GM12878 (cell line): Measurements from ENCODE around the gene KCNA3. TPM values are rescaled to one million over a fixed set of nuclear protein-coding genes. Genes with fewer than 3 reads are reported as not detected.

ENCODE experiments used
- ATAC-seq: fragments of 200-7000 bp; cut with Tn5 transposase; 3 replicates; pipeline ENCODE4 v1.9.1; 2020; ENCODE audit warnings: mild to moderate bottlenecking, moderate library complexity
- BruUV-seq: library from RNA; stranded (reverse); fragments of 400-500 nt; replicated peaks from 2 replicates; lab custom pipeline; 2021; lab: Mats Ljungman, UMichigan
- CTCF ChIA-PET: fragments of 300-600 bp; sonication (Branson Sonifier 250); formaldehyde crosslinking; extraction: SDS; loops from one replicate; lab custom pipeline; 2021; ENCODE audit warnings: inconsistent platforms; lab: Yijun Ruan, JAX
- POLR2A ChIA-PET: fragments of 350-600 bp; formaldehyde crosslinking; extraction: SDS; loops from one replicate; lab custom pipeline; 2021; ENCODE audit warnings: inconsistent platforms; lab: Charles Lee
- RAD21 ChIA-PET: fragments of 300-600 bp; sonication (Branson Sonifier 250); formaldehyde crosslinking; loops from one replicate; lab custom pipeline; 2023; ENCODE audit warnings: antibody characterized with exemption; ENCODE audit not compliant: unreplicated experiment; lab: Charles Lee
- SMC1A ChIA-PET: fragments of 300-600 bp; sonication (Branson Sonifier 250); formaldehyde crosslinking; loops from one replicate; lab custom pipeline; 2023; ENCODE audit not compliant: unreplicated experiment, uncharacterized antibody; lab: Charles Lee
- DNase-seq: peaks from one replicate; pipeline ENCODE4 v3.0.0-alpha.2; 2011; ENCODE audit warnings: low read depth, low spot score
- FAIRE-seq: peaks from 3 replicates; lab custom pipeline; 2011; peaks lifted over from hg19 to GRCh38; lab: Jason Lieb, UNC
- H2AFZ ChIP-seq: 2 replicates; pipeline ENCODE4 v1.6.0; 2011; ENCODE audit warnings: low read depth, low read length, control low read depth; ENCODE audit not compliant: control insufficient read depth
- H3K27ac ChIP-seq: 2 replicates; pipeline ENCODE4 v1.5.1; 2011; ENCODE audit warnings: control low read depth; ENCODE audit not compliant: control insufficient read depth, insufficient read depth
- H3K27me3 ChIP-seq, 2 experiments: replicated peaks in 1 of 2; 2 replicates each; pipeline versions ENCODE4 v1.6.0 to v1.6.1; 2011; ENCODE audit warnings: low read length in 1 of 2; ENCODE audit not compliant: control insufficient read depth in 2 of 2, insufficient read depth in 2 of 2
- H3K36me3 ChIP-seq, 2 experiments: 2 replicates each; pipeline ENCODE4 v1.5.1; 2011; ENCODE audit warnings: low read length in 1 of 2; ENCODE audit not compliant: control insufficient read depth in 2 of 2, insufficient read depth in 2 of 2
- H3K4me1 ChIP-seq: 2 replicates; pipeline ENCODE4 v1.6.1; 2011; ENCODE audit warnings: mild to moderate bottlenecking, low read length, moderate library complexity, mixed read lengths; ENCODE audit not compliant: control insufficient read depth, insufficient read depth
- H3K4me2 ChIP-seq: 2 replicates; pipeline ENCODE4 v1.6.0; 2011; ENCODE audit warnings: control low read depth; ENCODE audit not compliant: control insufficient read depth, insufficient read depth
- H3K4me3 ChIP-seq: fragments of 200-600 bp; sonication (generic); 2 replicates; pipeline ENCODE4 v1.5.1; 2016
- H3K79me2 ChIP-seq: 2 replicates; pipeline ENCODE4 v1.6.0; 2011; ENCODE audit warnings: low read length; ENCODE audit not compliant: control insufficient read depth, insufficient read depth
- H3K9ac ChIP-seq: 2 replicates; pipeline ENCODE4 v1.8.0; 2011; ENCODE audit warnings: low read length, control low read depth, mixed read lengths; ENCODE audit not compliant: control insufficient read depth, insufficient read depth
- H3K9me3 ChIP-seq: replicated peaks from 3 replicates; pipeline ENCODE4 v1.5.1; 2011; ENCODE audit warnings: mild to moderate bottlenecking, low read length; ENCODE audit not compliant: control insufficient read depth, insufficient read depth
- H4K20me1 ChIP-seq: 2 replicates; pipeline ENCODE4 v1.6.0; 2011; ENCODE audit not compliant: control insufficient read depth, insufficient read depth
- ATF3 ChIP-seq: IDR thresholded peaks from 2 replicates; pipeline ENCODE4 v1.6.1; 2011; ENCODE audit warnings: low read depth, mild to moderate bottlenecking, low read length, moderate library complexity, borderline replicate concordance; ENCODE audit errors: extremely low read depth
- CBFB ChIP-seq: IDR thresholded peaks from 2 replicates; pipeline ENCODE4 v1.6.1; 2016; ENCODE audit warnings: antibody characterized with exemption, low read depth
- CBX3 ChIP-seq: fragments of 200-600 bp; sonication (generic); IDR thresholded peaks from 2 replicates; pipeline ENCODE4 v1.6.1; 2016; ENCODE audit warnings: low read depth, borderline replicate concordance
- CBX5 ChIP-seq: sonication (generic); IDR thresholded peaks from 2 replicates; pipeline ENCODE4 v1.6.1; 2016; ENCODE audit warnings: low read depth, moderate library complexity, mild to moderate bottlenecking, inconsistent platforms
- CUX1 ChIP-seq: IDR thresholded peaks from 2 replicates; pipeline ENCODE4 v1.6.1; 2012; ENCODE audit warnings: improper control_type of control experiment, low read depth, low read length; ENCODE audit not compliant: insufficient replicate concordance
- MXI1 ChIP-seq: fragments of 150-350 bp; IDR thresholded peaks from 2 replicates; pipeline ENCODE4 v1.6.1; 2011; ENCODE audit warnings: low read depth, mild to moderate bottlenecking, inconsistent platforms, low read length, improper control_type of control experiment
- MYB ChIP-seq: fragments of 150-350 bp; IDR thresholded peaks from 2 replicates; pipeline ENCODE4 v1.6.1; 2014; ENCODE audit warnings: mild to moderate bottlenecking, low read depth, low read length, borderline replicate concordance
- RELB ChIP-seq: fragments of 450-650 bp; IDR thresholded peaks from 2 replicates; pipeline ENCODE4 v1.6.1; 2017; ENCODE audit warnings: low read depth, mild to moderate bottlenecking, moderate library complexity
- RUNX3 ChIP-seq: IDR thresholded peaks from 2 replicates; pipeline ENCODE4 v1.6.1; 2012; ENCODE audit warnings: low read length, inconsistent platforms
- SKIL ChIP-seq: fragments of 450-650 bp; IDR thresholded peaks from 2 replicates; pipeline ENCODE4 v1.6.1; 2017; ENCODE audit warnings: mild to moderate bottlenecking, low read depth, inconsistent platforms; ENCODE audit not compliant: poor library complexity, severe bottlenecking
- SP1 ChIP-seq: IDR thresholded peaks from one replicate; pipeline ENCODE4 v1.6.1; 2011; ENCODE audit warnings: low read depth, low read length
- whole genome bisulfite sequencing: methylation state at CpG from one replicate; pipeline ENCODE4 v1.1.6; 2016; ENCODE audit warnings: low lambda C conversion rate; ENCODE audit not compliant: insufficient replicate concordance, insufficient coverage; ENCODE audit errors: missing lambda C conversion rate; 5-methylcytosine and 5-hydroxymethylcytosine counted together
- in situ Hi-C: fragments of 300-500 bp; cut with MboI; formaldehyde crosslinking; loops from 9 replicates; pipeline ENCODE4 v1.14.3; 2018; ENCODE audit warnings: mixed read lengths
- intact Hi-C: fragments of 100-400 bp; cut with micrococcal nuclease; formaldehyde crosslinking; loops from one replicate; pipeline ENCODE4 v1.14.2; 2022; ENCODE audit not compliant: unreplicated experiment
- polyA plus RNA-seq, 11 experiments: library from polyadenylated mRNA; depleted of rRNA in 4 of 11; unstranded in 6 of 11; stranded (reverse) in 5 of 11; fragments of >200 nt; fragmentation: Nextera tagmentation in 4 of 11; fragmentation: Illumina TruSeq in 1 of 11; extraction: Ambion mirVana in 4 of 11; extraction: Trizol in 1 of 11; gene quantifications; 1 replicate in 1 of 11; 2 replicates in 10 of 11; pipeline versions ENCODE4 v1.2.1 to v1.2.3, GENCODE V29; 2011 to 2016; ENCODE audit warnings: inconsistent platforms in 2 of 11, missing spikeins in 2 of 11, low read depth in 1 of 11
- total RNA-seq, 4 experiments: library from RNA; depleted of rRNA in 3 of 4; stranded (reverse); fragments of >200 nt in 3 of 4; fragmentation: Illumina TruSeq in 1 of 4; extraction: Trizol in 1 of 4; gene quantifications; 2 replicates each; pipeline versions ENCODE4 v1.2.1 to v1.2.3, GENCODE V29; 2013 to 2021

The KCNA3 gene
- total and polyA plus RNA-seq, 10 of the 15 experiments (the other 5 are each of a cell fraction or from before 2014, with no cell fraction given), result 0.10 to 3.3 (median 1.7) TPM

GRCh38 chr1:110680036-110680735 is 5.4 kb upstream of the KCNA3 start:
- H3K27me3 ChIP-seq, result peaks cover 0 to 4% of the 10 kb centered on the region in 2 experiments; a peak in 2 of 4 replicates
- H3K27ac ChIP-seq, result no peak overlapping the region
- no peaks in the 10 kb centered on the region for H3K36me3 ChIP-seq
- in situ Hi-C loops, result no loop called here
- H3K4me3 ChIP-seq, result no peak overlapping the region
- no peak overlapping the region for H2AFZ ChIP-seq
- no peaks in the 10 kb centered on the region for H4K20me1 ChIP-seq
- H3K9me3 ChIP-seq, result no peaks in the 10 kb centered on the region
- BruUV-seq, result no TSS peak
- no peaks in the 10 kb centered on the region for H3K4me1 ChIP-seq
- H3K9ac ChIP-seq, result no peak overlapping the region
- intact Hi-C loops, result no loop called here
- CTCF ChIA-PET, result interaction anchor here (1.0 to 2.0 kb wide), 2 partner anchors 61 to 85 kb away, joined by 3 to 5 read pairs; no protein-coding TSS in a partner anchor
- DNase-seq (no peak), FAIRE-seq (no peak), ATAC-seq (no peak)
- RAD21 ChIA-PET, result interaction anchor here (1.0 kb wide), 1 partner anchor 86 kb away, joined by 5 read pairs; no protein-coding TSS in a partner anchor
- POLR2A ChIA-PET, result interaction anchor here (0.6 kb wide), 1 partner anchor 350 kb away, joined by 3 read pairs; no protein-coding TSS in a partner anchor
- H3K4me2 ChIP-seq, result no peak overlapping the region
- SMC1A ChIA-PET, result interaction anchor here (1.0 kb wide), 1 partner anchor 85 kb away, joined by 3 read pairs; no protein-coding TSS in a partner anchor
- 81% methylated on average over 2 of the region's 3 CpGs for WGBS
- no peaks in the 10 kb centered on the region for H3K79me2 ChIP-seq
- no peak for TF ChIP-seq RELB
- no peak for TF ChIP-seq CBX3
- TF ChIP-seq MYB, result no peak
- TF ChIP-seq CBFB, result no peak
- TF ChIP-seq SP1, result no peak
- no peak for TF ChIP-seq ATF3
- TF ChIP-seq SKIL, result no peak
- TF ChIP-seq MXI1, result no peak
- no peak for TF ChIP-seq CUX1
- TF ChIP-seq CBX5, result no peak
- no peak for TF ChIP-seq RUNX3
